Measurements from ENCODE around the gene MUC5AC. TPM values are rescaled to one million over a fixed set of nuclear protein-coding genes. Genes with fewer than 3 reads are reported as not detected.
"Not testable (repeated sequence)": the region's sequence is repeated elsewhere in the genome, so short reads cannot be mapped to it uniquely, and the experiment has no call there.

Gene MUC5AC
- polyA plus RNA-seq, 3 donors: 0.03 to 24.5 (median 0.56) TPM

DNA sequence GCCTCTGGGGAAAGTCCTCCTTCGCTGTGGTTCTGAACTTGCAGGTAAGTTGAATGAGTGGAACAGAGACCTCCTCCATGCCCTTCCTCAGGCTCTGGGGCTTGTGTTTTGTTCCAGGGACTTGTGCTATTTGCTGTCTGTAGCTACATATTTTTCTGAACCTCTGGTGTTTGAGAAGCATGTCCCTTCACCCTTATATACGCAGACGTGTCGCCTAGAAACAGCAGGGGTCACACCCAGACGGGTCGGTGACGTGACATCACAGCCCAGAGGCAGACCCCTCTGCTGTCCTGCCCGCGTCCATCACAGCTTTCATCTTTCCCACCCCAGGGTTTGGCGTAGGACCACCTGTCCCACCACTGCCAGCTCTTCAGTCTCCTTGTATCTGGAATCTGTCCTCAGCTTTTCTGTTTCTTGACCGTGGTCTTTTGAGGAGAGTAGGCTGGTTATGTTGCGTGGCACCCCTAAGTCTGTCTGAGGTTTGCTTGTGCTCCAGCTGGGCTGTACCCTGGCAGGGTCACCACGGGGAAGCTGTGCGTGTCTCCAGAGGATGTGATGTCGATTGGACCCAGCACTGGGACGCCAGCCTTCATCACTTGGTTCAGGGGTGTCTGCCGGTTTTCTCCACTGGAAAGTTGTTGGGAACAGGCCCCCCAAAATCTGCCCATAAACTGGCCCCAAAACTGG lies 51.8 kb downstream of the MUC5AC start:
- no peak overlapping the region for H3K27ac ChIP-seq (ENCODE audit: low read depth, low read length)
- WGBS, 3 donors: 89 to 91% (median 90%) methylated on average over 17 of the region's 17 CpGs

GRCh38 chr11:1211838-1212237 lies 54.1 kb downstream of the MUC5AC start:
- no peak overlapping the region for H3K27ac ChIP-seq (ENCODE audit: low read depth, low read length)
- WGBS, 3 donors: 77 to 87% (median 87%) methylated on average over 2 of the region's 2 CpGs

DNA sequence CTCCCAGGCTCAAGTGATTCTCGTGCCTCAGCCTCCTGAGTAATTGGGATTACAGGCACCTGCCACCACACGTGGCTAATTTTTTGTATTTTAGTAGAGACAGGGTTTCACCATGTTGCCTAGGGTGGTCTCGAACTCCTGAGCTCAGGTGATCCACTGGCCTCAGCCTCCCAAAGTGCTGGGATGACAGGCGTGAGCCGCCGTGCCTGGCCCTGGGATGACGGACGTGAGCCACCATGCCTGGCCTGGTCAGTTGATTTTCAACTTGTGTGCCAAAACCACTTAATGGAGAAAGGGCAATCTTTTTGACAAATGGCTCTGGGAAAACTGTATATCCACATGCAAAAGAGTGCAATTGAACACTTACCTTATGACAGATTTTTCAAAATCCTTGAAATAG lies 58.1 kb downstream of the MUC5AC start:
- WGBS, 3 donors: 78 to 82% (median 78%) methylated on average over 8 of the region's 8 CpGs
- H3K27ac ChIP-seq (ENCODE audit: low read depth, low read length): not testable (repeated sequence)

GRCh38 chr11:1217151-1217550 lies 59.4 kb downstream of the MUC5AC start:
- WGBS, 3 donors: 91 to 93% (median 93%) methylated on average over 17 of the region's 17 CpGs

DNA sequence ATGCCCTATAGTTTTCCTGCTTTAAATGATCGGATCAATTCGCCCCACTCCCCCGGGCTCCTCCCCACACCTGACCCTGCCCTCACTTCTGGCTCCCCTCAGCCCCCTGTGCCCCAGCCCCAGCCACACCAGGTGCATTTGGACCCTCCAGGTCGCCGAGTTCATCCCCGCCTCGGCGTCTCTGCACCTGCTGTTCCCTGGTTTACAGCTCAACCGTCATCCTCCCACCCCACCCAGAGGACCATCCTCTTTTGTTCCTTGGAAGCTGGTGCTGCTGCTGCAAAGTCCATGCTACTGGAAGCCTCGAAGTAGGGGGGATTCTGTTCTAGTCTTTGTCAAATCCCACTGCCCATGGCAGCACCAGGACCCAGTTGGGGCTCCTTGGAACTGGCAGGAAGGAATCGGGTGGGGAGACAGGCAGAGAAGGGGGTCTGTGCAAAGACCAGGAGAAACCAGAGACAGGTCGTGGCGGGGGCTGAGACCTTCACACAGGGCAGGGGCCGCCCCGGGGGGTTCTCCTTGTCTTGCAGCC lies 60.6 kb downstream of the MUC5AC start:
- H3K27ac ChIP-seq (ENCODE audit: low read depth, low read length): no peak overlapping the region
- 68 to 75% (median 71%) methylated on average over 15 of the region's 15 CpGs for WGBS, 3 donors

More at GRCh38 chr11:1217151-1217550, 59.4 kb downstream of the MUC5AC start:
- H3K27ac ChIP-seq (ENCODE audit: low read depth, low read length): no peak overlapping the region

DNA sequence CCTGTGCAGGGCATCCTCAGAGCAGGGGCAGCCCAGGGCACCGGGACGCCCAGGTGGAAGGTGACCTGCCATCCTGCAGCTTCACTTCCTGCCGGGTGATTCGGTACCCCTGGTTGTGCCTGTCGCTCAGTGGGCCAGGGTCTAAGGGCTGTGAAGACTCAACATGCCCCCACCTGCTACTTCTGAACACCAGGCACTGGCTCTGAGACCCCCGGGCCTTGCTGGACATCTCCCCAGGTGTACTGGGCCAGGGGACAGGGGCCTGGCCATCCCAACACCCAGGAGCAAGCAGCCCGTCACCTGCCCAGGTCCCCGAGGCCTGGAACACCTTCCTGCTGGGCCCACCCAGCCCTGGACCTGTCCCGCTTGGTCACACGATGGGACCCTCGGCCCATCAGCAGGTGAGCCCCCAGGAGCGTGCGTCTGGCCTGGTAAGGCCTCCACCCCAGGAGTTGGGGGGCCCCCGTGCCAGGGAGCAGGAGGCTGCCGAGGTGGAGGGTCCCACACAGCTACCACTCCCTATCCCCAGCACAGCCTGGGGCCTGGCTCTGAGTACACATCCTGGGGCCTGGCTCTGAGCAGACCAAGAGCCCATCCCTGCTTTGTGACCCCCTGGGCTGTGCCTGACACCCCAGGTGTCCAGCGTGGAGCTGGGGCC lies 61.2 kb downstream of the MUC5AC start:
- no peak overlapping the region for H3K27ac ChIP-seq (ENCODE audit: low read depth, low read length)
- 79 to 89% (median 83%) methylated on average over 14 to 16 of the region's 16 CpGs for WGBS, 3 donors

GRCh38 chr11:1219446-1219833 lies 61.7 kb downstream of the MUC5AC start:
- WGBS, 3 donors: 56 to 71% (median 68%) methylated on average over 10 of the region's 10 CpGs

GRCh38 chr11:1219834-1220815 lies 62.4 kb downstream of the MUC5AC start:
- no peak overlapping the region for H3K27ac ChIP-seq (ENCODE audit: low read depth, low read length)
- 32 to 62% (median 57%) methylated on average over 35 to 48 of the region's 48 CpGs for WGBS, 3 donors

More at GRCh38 chr11:1219446-1219833, 61.7 kb downstream of the MUC5AC start:
- no peak overlapping the region for H3K27ac ChIP-seq (ENCODE audit: low read depth, low read length)

DNA sequence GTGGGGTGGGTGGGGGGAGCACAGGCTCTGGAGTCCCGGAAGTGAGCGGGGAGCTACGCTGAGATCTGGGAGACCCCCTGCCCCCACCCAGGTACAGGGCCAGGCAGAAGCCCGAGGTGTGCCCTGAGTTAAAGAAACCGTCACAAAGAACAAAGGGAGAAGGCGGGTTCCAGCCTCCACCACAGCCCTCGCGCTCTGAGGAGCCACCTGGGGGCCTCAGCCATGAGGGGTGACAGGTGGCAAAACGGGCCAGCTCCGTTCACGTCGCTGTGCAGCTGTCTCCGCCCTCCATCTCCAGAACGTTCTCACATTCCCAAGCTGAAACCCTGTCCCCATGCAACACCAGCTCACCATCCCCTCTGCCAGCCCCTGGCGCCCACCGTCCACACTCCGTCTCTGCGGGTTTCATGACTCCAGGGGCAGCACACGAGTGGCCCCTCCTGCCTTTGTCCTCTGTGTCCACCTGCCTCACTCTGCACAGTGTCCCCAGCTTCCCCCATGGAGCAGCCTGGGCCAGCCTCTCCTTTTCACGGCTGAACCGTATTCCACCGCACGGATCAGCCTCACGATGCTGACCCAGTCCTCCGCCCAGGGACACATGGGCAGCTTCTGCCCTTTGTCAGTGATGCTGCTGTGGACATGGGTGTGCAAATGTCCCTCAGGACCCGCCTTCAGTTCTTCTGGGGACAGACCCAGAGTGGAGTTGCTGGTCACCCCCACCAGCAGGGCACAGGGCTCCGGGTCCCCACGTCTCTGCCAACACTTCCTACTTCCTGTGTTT lies 63.4 kb downstream of the MUC5AC start:
- no peak overlapping the region for H3K27ac ChIP-seq (ENCODE audit: low read depth, low read length)
- WGBS, 3 donors: 57 to 70% (median 61%) methylated on average over 28 of the region's 28 CpGs

- WGBS, 3 donors: 72 to 78% (median 78%) methylated on average over 23 of the region's 23 CpGs
- no peak overlapping the region for H3K27ac ChIP-seq (ENCODE audit: low read depth, low read length)
Observed at GRCh38 chr11:1221848-1222311, 64.1 kb downstream of the MUC5AC start.

- 56 to 70% (median 62%) methylated on average over 31 to 36 of the region's 36 CpGs for WGBS, 3 donors
- no peak within 1 kb of the TSS for H3K27ac ChIP-seq (ENCODE audit: low read depth, low read length)
Observed at GRCh38 chr11:1222491-1223345, 65.0 kb downstream of the MUC5AC start, which contains the start of gene MUC5B. TSS of gene MUC5B (plus strand) at chr11:1223066. CDS start at chr11:1223124, 58 bp downstream.

DNA sequence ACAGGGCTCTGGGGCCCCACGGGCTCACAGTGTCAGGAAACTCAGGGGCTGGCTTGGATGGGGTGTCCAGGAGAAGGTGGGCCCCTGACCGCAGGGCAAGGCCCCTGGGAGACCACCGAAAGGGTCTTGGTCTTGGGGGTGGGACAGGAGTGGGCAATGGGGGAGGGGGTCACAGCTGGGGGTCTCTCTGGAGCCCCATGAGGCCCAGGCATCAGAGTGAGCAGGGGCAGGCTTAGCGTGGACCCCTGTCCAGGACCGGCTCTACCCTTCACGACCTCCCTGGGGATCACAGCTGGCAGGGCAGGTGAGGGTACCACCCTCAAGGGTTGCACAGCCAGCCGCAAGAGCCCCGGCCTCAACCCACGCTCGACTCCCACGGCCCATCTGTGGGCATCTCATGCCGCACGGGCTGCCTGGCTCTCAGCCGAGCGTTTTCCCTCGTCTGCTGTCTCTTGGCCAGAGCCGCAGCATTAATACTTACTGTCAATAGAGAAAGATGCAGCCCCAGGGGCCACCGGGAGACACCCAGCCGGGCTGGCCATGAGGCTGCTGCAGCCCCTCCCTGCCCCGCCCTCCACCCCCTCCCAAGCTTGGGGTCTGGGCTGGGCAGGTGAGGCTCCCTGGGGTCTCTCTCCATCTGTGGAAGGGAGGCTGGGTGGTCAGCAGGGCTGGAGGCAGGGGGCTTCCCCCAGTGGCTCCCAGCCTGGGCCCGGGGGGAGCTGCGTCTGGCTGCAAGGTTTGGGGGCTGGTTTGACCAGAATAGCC lies 65.8 kb downstream of the MUC5AC start:
- no peak overlapping the region for H3K27ac ChIP-seq (ENCODE audit: low read depth, low read length)
- WGBS, 3 donors: 52 to 66% (median 59%) methylated on average over 21 to 22 of the region's 22 CpGs

- 36 to 50% (median 38%) methylated on average over 5 to 7 of the region's 7 CpGs for WGBS, 3 donors
- no peak overlapping the region for H3K27ac ChIP-seq (ENCODE audit: low read depth, low read length)
Observed at GRCh38 chr11:1224111-1224490, 66.3 kb downstream of the MUC5AC start.

GRCh38 chr11:1224491-1225385 lies 67.0 kb downstream of the MUC5AC start:
- WGBS, 3 donors: 54 to 72% (median 67%) methylated on average over 25 to 27 of the region's 27 CpGs
- no peak overlapping the region for H3K27ac ChIP-seq (ENCODE audit: low read depth, low read length)

All from adipose tissue (tissue), 3 donors.